GM23338 (cell line): ENCODE data around the gene TST. TPM values are rescaled to one million over a fixed set of nuclear protein-coding genes. Genes with fewer than 3 reads are reported as not detected.
A peak's percentile ranks its signal among the peaks of the same experiment; 100 is the strongest.

Source experiments
- ATAC-seq: fragments of 200-7000 bp; cut with Tn5 transposase; 3 replicates; pipeline ENCODE4 v1.9.1; 2020
- DNase-seq: peaks from one replicate; pipeline ENCODE4 v3.0.0-alpha.2; 2015; ENCODE audit warnings: low spot score
- H2AFZ ChIP-seq: fragments of 200-600 bp; sonication (generic); 2 replicates; pipeline ENCODE4 v1.8.0; 2016; ENCODE audit warnings: antibody characterized with exemption, mild to moderate bottlenecking, moderate library complexity
- H3F3A ChIP-seq: fragments of 200-600 bp; sonication (generic); replicated peaks from 2 replicates; pipeline ENCODE4 v1.8.0; 2017; ENCODE audit warnings: antibody characterized with exemption, mixed run types, low read depth
- H3K27ac ChIP-seq: fragments of 200-600 bp; sonication (generic); 2 replicates; pipeline ENCODE4 v1.6.1; 2016; ENCODE audit warnings: low read depth
- H3K27me3 ChIP-seq: fragments of 200-600 bp; sonication (generic); 2 replicates; pipeline ENCODE4 v1.8.0; 2016; ENCODE audit warnings: mild to moderate bottlenecking, mixed run types, moderate library complexity; ENCODE audit not compliant: insufficient read depth
- H3K36me3 ChIP-seq: fragments of 200-600 bp; sonication (generic); 2 replicates; pipeline ENCODE4 v1.8.0; 2016; ENCODE audit warnings: mild to moderate bottlenecking; ENCODE audit not compliant: insufficient read depth
- H3K4me1 ChIP-seq: fragments of 200-600 bp; sonication (generic); 2 replicates; pipeline ENCODE4 v1.8.0; 2016; ENCODE audit warnings: mild to moderate bottlenecking, moderate library complexity; ENCODE audit not compliant: insufficient read depth
- H3K4me2 ChIP-seq: fragments of 200-600 bp; sonication (generic); 2 replicates; pipeline ENCODE4 v1.7.1; 2017; ENCODE audit warnings: mixed run types
- H3K4me3 ChIP-seq: fragments of 200-600 bp; sonication (generic); 2 replicates; pipeline ENCODE4 v1.6.1; 2016; ENCODE audit warnings: mixed run types
- H3K79me2 ChIP-seq: fragments of 200-600 bp; sonication (generic); replicated peaks from 2 replicates; pipeline ENCODE4 v1.8.0; 2017; ENCODE audit warnings: mild to moderate bottlenecking; ENCODE audit not compliant: insufficient read depth
- H3K9me2 ChIP-seq: fragments of 200-600 bp; sonication (generic); 2 replicates; pipeline ENCODE4 v1.8.0; 2017; ENCODE audit not compliant: insufficient read depth
- H4K20me1 ChIP-seq: fragments of 200-600 bp; sonication (generic); replicated peaks from 2 replicates; pipeline ENCODE4 v1.8.0; 2017; ENCODE audit warnings: mild to moderate bottlenecking; ENCODE audit not compliant: insufficient read depth
- H3K27ac Mint-ChIP-seq: 2 replicates; pipeline ENCODE4 v1.8.0; 2020; ENCODE audit warnings: inconsistent platforms, mild to moderate bottlenecking, moderate library complexity, mixed read lengths
- H3K27me3 Mint-ChIP-seq: 3 replicates; pipeline ENCODE4 v1.8.0; 2022; ENCODE audit warnings: low read depth, mild to moderate bottlenecking, moderate library complexity, mixed read lengths, inconsistent platforms; ENCODE audit not compliant: insufficient read depth, poor library complexity
- H3K36me3 Mint-ChIP-seq: 3 replicates; pipeline ENCODE4 v1.8.0; 2021; ENCODE audit warnings: low read depth, mild to moderate bottlenecking, inconsistent platforms, moderate library complexity, mixed read lengths
- H3K4me1 Mint-ChIP-seq: 3 replicates; pipeline ENCODE4 v1.8.0; 2020; ENCODE audit warnings: mild to moderate bottlenecking, inconsistent platforms, mixed read lengths
- H3K4me3 Mint-ChIP-seq: 3 replicates; pipeline ENCODE4 v1.8.0; 2021; ENCODE audit warnings: moderate library complexity, mild to moderate bottlenecking, inconsistent platforms, mixed read lengths
- H3K9me3 Mint-ChIP-seq: 3 replicates; pipeline ENCODE4 v1.8.0; 2020; ENCODE audit warnings: moderate library complexity, mild to moderate bottlenecking, inconsistent platforms, mixed read lengths
- NANOG ChIP-seq: IDR thresholded peaks from 2 replicates; pipeline ENCODE4 v1.6.1; 2016; ENCODE audit warnings: antibody characterized with exemption, borderline replicate concordance
- ZNF114 ChIP-seq: fragments of 250-450 bp; sonication (Bioruptor Pico); IDR thresholded peaks from 2 replicates; pipeline ENCODE4 v1.5.0; 2020; ENCODE audit warnings: mild to moderate bottlenecking, moderate library complexity
- polyA plus RNA-seq: library from polyadenylated mRNA; unstranded; fragments of >200 nt; fragmentation: Nextera tagmentation; extraction: Ambion mirVana; gene quantifications from 2 replicates; pipeline ENCODE4 v1.2.1, GENCODE V29; 2016
- total RNA-seq: library from RNA; depleted of rRNA; stranded (reverse); fragments of >200 nt; shearing (Covaris generic); gene quantifications from 2 replicates; pipeline ENCODE4 v1.2.3, GENCODE V29; 2014
- TF ChIP-seq, protein P1 (sequence below): fragments of 250-450 bp; sonication (Bioruptor Pico); IDR thresholded peaks from 2 replicates; pipeline ENCODE4 v1.5.0; 2020; ENCODE audit warnings: mild to moderate bottlenecking, moderate library complexity
- TF ChIP-seq, protein P2 (sequence below), 2 experiments: fragments of 200-600 bp in 1 of 2; sonication (generic) in 1 of 2; conservative IDR thresholded peaks; 2 replicates each; pipeline versions ENCODE4 v1.5.1 to v1.6.1; 2016 to 2017; ENCODE audit warnings: antibody characterized with exemption in 2 of 2, low read depth in 2 of 2, mild to moderate bottlenecking in 2 of 2, moderate library complexity in 1 of 2

TST gene
- total and polyA plus RNA-seq, 2 experiments from 2014 or later: 14.6 to 32.7 TPM

DNA sequence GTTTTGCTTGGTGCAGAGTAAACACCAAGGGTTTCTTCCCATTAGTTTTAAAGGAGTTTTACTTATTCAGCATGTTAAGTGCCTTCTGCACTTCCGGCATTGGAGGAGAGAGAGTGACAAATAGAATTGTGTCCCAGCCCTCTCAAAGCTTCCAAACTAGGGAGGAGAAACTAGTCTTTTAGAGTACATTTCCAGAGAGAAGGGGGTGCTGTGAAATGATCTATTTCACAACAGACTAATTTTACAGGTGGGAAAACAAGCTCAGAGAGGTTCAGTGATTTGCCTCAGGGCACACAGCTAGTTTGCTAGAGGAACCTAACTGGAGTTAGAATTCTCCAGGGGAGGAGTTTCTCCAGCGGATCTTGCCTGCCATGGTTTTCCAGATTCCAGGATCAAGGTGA, 12.9 kb upstream of the TST start (continued):
- TF ChIP-seq, protein P1, sequence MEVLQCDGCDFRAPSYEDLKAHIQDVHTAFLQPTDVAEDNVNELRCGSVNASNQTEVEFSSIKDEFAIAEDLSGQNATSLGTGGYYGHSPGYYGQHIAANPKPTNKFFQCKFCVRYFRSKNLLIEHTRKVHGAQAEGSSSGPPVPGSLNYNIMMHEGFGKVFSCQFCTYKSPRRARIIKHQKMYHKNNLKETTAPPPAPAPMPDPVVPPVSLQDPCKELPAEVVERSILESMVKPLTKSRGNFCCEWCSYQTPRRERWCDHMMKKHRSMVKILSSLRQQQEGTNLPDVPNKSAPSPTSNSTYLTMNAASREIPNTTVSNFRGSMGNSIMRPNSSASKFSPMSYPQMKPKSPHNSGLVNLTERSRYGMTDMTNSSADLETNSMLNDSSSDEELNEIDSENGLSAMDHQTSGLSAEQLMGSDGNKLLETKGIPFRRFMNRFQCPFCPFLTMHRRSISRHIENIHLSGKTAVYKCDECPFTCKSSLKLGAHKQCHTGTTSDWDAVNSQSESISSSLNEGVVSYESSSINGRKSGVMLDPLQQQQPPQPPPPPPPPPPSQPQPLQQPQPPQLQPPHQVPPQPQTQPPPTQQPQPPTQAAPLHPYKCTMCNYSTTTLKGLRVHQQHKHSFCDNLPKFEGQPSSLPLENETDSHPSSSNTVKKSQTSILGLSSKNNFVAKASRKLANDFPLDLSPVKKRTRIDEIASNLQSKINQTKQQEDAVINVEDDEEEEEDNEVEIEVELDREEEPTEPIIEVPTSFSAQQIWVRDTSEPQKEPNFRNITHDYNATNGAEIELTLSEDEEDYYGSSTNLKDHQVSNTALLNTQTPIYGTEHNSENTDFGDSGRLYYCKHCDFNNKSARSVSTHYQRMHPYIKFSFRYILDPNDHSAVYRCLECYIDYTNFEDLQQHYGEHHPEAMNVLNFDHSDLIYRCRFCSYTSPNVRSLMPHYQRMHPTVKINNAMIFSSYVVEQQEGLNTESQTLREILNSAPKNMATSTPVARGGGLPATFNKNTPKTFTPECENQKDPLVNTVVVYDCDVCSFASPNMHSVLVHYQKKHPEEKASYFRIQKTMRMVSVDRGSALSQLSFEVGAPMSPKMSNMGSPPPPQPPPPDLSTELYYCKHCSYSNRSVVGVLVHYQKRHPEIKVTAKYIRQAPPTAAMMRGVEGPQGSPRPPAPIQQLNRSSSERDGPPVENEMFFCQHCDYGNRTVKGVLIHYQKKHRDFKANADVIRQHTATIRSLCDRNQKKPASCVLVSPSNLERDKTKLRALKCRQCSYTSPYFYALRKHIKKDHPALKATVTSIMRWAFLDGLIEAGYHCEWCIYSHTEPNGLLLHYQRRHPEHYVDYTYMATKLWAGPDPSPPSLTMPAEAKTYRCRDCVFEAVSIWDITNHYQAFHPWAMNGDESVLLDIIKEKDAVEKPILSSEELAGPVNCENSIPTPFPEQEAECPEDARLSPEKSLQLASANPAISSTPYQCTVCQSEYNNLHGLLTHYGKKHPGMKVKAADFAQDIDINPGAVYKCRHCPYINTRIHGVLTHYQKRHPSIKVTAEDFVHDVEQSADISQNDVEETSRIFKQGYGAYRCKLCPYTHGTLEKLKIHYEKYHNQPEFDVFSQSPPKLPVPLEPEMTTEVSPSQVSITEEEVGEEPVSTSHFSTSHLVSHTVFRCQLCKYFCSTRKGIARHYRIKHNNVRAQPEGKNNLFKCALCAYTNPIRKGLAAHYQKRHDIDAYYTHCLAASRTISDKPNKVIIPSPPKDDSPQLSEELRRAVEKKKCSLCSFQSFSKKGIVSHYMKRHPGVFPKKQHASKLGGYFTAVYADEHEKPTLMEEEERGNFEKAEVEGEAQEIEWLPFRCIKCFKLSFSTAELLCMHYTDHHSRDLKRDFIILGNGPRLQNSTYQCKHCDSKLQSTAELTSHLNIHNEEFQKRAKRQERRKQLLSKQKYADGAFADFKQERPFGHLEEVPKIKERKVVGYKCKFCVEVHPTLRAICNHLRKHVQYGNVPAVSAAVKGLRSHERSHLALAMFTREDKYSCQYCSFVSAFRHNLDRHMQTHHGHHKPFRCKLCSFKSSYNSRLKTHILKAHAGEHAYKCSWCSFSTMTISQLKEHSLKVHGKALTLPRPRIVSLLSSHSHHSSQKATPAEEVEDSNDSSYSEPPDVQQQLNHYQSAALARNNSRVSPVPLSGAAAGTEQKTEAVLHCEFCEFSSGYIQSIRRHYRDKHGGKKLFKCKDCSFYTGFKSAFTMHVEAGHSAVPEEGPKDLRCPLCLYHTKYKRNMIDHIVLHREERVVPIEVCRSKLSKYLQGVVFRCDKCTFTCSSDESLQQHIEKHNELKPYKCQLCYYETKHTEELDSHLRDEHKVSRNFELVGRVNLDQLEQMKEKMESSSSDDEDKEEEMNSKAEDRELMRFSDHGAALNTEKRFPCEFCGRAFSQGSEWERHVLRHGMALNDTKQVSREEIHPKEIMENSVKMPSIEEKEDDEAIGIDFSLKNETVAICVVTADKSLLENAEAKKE (CRISPR knock-in tag): no peak
- TF ChIP-seq ZNF114 (CRISPR knock-in tag) (no peak), NANOG (no peak)

DNA sequence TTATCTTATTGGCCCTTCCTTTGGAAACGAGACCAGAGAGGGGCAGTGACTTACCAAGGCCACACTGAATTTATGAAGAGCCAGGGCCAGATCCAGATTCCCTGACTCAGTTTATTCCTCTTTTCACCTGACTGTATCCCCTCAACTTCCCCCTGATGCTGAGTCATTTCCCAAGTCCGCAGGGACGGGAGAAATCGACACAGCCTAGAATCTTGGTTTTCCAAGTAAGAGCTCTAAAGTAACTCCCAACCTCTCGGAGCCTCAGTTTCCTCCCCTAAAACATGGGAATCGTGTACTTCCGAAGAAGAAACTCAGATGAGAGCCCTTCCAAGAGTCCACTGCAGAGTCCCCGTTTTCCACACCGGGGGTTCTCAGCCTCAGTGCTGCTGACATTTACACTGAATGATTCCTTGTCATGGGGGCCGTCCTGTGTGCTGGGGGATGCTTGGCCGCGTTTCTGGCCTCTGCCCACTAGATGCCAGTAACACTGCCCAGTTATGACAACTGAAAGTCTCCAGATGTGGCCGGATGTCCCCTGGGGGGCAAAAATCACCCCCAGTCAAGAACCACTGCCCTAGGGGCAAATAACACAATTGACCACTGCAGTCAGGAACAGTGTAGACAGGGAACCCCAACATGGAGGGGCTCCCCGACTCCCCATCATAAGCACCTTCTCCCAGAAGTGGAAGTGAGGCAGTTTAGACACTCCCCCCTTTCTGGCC, 11.5 kb upstream of the TST start:
- Mint-ChIP-seq H3K36me3 (peaks cover 27% of the 10 kb centered on the region), H3K4me3 (no peak overlapping the region), H3K9me3 (no peaks in the 10 kb centered on the region), H3K27ac (peak overlapping the region; percentile 82), H3K4me1 (peaks cover 35% of the 10 kb centered on the region), H3K27me3 (peaks cover 8% of the 10 kb centered on the region)
- H3K4me2 ChIP-seq: no peak overlapping the region
- H2AFZ ChIP-seq: no peak overlapping the region
- peaks cover 3% of the 10 kb centered on the region; the same call in 1 of the 2 replicates for H3K36me3 ChIP-seq
- H3K27me3 ChIP-seq: no peaks in the 10 kb centered on the region
- H3K4me1 ChIP-seq: peaks cover 14% of the 10 kb centered on the region; the same call in 1 of the 2 replicates
- 0 out of 2 replicates have a peak, but pooled peaks cover 7% of the 10 kb centered on the region for H3F3A ChIP-seq
- peak; percentile 56 for ATAC-seq
- DNase-seq: no peak
- H3K4me3 ChIP-seq: no peak overlapping the region
- TF ChIP-seq, protein P2, sequence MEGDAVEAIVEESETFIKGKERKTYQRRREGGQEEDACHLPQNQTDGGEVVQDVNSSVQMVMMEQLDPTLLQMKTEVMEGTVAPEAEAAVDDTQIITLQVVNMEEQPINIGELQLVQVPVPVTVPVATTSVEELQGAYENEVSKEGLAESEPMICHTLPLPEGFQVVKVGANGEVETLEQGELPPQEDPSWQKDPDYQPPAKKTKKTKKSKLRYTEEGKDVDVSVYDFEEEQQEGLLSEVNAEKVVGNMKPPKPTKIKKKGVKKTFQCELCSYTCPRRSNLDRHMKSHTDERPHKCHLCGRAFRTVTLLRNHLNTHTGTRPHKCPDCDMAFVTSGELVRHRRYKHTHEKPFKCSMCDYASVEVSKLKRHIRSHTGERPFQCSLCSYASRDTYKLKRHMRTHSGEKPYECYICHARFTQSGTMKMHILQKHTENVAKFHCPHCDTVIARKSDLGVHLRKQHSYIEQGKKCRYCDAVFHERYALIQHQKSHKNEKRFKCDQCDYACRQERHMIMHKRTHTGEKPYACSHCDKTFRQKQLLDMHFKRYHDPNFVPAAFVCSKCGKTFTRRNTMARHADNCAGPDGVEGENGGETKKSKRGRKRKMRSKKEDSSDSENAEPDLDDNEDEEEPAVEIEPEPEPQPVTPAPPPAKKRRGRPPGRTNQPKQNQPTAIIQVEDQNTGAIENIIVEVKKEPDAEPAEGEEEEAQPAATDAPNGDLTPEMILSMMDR (conservative IDR thresholded peaks at IDR 0.05; ENCODE audit: low read depth in 2 of 2): peak; percentile 45
- TF ChIP-seq, protein P1 (CRISPR knock-in tag): no peak
- H4K20me1 ChIP-seq: peaks cover 8% of the 10 kb centered on the region
- no peaks in the 10 kb centered on the region for H3K9me2 ChIP-seq
- H3K27ac ChIP-seq: no peak overlapping the region
- no peaks in the 10 kb centered on the region for H3K79me2 ChIP-seq
